Fibroblast of upper back skin (primary cell): ENCODE measurements around the gene CIAO2B.
"Not testable (repeated sequence)": the region's sequence is repeated elsewhere in the genome, so short reads cannot be mapped to it uniquely, and the experiment has no call there.

Experiments used
- DNase-seq: peaks from one replicate; pipeline ENCODE4 v3.0.0-alpha.2; 2013

CIAO2B gene

GRCh38 chr16:66934138-66934838 lies at the start of gene CIAO2B:
Gene CIAO2B (minus strand): TSS chr16:66934402. CDS start chr16:66934364, 38 bp downstream.
- DNase-seq, result peak; percentile 79

DNA sequence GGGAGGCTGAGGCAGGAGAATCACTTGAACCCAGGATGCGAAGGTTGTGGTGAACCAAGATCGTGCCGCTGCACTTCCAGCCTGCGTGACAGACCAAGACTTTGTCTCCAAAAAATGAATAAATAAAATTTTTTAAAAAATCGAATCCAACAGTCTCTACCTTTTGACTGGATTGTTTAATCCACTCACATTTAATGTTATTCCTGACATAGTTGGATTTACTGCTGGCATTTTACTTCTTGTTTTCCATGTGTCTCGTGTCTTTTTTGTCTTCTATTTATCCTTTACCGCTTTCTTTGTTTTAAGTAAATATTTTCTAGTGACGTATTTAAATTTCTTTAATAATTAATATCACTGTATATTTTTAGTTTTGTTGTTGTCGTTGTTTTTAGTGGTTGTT lies 48.8 kb upstream of the CIAO2B start:
- no peak for DNase-seq

DNA sequence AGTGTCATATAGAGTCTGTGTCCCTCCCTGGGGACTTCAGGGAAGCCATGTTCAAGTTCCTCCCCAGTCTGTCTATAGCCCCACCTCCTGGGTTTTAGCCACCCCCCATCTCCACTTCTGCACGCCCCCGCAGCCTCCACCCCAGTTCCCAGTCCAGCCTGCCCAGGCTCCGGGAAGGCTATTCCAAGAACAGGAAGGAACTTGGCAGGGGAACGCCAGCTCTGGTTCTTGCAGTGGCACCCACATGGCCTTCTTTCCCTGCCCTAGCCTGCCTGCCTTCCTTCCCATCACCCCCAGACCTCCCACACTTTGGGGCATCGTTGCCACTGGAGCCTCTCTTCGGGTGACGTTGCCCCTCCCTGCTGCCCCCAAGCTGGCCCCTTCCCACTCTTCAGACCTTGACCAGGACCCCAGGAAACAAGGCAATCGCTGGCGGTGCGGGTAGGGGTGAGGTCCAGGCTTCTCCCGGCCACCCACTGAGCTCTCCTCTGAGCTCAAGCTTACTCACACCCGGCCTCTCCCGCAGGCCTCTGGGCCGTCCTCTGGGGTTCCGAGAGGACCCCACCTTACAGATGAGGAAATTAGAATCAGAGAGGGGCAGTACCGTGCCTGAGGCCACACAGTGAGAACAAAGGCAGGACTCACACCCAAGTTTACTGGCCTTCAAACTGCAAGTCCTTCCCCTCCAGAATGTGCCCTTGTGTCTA lies 45.0 kb upstream of the CIAO2B start:
- no peak for DNase-seq

GRCh38 chr16:66977341-66978113 lies 43.3 kb upstream of the CIAO2B start:
- DNase-seq, result peak; percentile 79

DNA sequence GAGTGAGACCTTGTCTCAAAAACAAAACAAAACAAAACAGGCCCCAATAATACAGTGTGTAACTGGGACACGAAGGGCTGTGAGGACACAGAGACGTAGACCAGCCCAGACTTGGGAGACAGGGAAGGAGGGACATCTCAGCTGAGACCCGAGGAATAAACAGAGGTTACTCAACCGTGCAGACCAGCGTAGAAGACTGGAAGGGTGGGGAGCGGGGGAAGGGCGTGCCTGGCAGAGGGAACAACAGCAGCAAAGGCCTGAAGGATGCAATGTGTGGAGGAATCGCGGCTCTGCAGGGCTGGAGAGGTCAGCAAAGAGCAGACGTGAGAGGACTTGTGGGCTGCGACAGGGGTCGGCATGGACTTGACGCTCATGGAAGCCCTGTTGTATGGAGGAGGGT lies 42.5 kb upstream of the CIAO2B start:
- no peak for DNase-seq

DNA sequence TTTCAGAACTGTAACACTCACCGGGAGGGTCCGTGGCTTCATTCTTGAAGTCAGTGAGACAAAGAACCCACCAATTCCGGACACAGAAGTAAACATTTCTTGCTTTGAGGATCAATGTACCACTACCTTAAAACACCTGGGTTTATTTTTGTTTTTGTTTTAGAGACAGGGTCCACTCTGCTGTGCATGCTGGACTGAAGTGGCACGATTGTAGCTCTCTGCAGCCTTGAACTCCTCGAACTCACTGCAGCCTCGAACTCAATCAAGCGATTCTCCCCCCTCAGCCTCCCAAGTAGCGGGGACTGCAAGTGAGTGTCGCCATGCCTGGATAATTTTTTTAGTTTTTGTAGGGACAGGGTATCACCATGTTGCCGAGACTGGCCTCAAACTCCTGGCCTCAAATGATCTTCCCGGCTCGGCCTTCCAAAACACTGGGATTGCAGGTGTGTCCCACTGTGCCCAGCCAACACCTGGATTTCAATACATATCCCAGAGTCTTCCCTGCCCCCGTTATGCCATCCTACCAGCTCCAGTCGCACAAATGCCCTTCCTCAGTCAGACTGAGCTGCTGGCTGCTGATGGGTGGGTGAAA lies 41.2 kb upstream of the CIAO2B start:
- no peak for DNase-seq

- DNase-seq, result not testable (repeated sequence)
These were observed 40.7 kb upstream of the CIAO2B start for GRCh38 chr16:66974932-66975246.

DNA sequence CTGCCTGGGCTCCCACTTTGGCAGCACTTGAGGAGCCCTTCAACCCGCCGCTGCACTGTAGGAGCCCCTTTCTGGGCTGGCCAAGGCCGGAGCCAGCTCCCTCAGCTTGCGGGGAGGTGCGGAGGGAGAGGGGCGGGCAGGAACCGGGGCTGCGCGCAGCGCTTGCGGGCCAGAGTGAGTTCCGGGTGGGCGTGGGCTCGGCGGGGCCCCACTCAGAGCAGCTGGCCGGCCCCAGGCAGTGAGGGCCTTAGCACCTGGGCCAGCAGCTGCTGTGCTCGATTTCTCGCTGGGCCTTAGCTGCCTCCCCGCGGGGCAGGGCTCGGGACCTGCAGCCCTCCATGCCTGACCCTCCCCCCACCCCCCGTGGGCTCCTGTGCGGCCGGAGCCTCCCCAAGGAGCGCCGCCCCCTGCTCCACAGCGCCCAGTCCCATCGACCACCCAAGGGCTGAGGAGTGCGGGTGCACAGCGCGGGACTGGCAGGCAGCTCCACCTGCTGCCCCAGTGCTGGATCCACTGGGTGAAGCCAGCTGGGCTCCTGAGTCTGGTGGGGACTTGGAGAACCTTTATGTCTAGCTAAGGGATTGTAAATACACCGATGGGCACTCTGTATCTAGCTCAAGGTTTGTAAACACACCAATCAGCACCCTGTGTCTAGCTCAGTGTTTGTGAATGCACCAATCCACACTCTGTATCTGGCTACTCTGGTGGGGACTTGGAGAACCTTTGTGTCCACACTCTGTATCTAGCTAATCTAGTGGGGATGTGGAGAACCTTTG lies 40.1 kb upstream of the CIAO2B start:
- DNase-seq, result not testable (repeated sequence)

DNA sequence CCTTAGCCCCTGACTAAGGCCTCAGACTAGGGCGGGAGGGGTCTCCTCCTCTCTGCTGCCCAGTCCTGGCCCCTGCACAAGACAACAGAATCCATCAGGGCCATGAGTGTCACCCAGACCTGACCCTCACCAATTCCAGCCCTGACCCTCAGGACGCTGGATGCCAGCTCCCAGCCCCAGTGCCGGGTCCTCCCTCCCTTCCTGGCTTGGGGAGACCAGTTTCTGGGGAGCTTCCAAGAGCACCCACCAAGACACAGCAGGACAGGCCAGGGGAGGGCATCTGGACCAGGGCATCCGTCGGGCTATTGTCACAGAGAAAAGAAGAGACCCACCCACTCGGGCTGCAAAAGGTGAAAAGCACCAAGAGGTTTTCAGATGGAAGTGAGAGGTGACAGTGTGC lies 39.5 kb upstream of the CIAO2B start:
- no peak for DNase-seq

DNA sequence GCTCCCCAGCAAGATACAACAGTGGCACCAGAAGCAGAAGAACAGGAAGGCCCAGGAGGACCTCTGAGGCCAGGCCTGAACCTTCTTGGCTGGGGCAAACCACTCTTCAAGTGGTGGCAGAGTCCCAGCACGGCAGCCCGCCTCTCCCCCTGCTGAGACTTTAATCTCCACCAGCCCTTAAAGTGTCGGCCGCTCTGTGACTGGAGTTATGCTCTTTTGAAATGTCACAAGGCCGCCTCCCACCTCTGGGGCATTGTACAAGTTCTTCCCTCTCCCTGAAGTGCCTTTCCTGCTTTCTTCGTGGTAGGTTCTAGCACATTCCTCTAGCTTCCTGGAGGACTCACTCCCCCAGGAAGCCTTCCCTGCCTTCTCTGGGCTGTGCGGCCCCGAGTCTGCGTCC lies 38.8 kb upstream of the CIAO2B start:
- no peak for DNase-seq

DNA sequence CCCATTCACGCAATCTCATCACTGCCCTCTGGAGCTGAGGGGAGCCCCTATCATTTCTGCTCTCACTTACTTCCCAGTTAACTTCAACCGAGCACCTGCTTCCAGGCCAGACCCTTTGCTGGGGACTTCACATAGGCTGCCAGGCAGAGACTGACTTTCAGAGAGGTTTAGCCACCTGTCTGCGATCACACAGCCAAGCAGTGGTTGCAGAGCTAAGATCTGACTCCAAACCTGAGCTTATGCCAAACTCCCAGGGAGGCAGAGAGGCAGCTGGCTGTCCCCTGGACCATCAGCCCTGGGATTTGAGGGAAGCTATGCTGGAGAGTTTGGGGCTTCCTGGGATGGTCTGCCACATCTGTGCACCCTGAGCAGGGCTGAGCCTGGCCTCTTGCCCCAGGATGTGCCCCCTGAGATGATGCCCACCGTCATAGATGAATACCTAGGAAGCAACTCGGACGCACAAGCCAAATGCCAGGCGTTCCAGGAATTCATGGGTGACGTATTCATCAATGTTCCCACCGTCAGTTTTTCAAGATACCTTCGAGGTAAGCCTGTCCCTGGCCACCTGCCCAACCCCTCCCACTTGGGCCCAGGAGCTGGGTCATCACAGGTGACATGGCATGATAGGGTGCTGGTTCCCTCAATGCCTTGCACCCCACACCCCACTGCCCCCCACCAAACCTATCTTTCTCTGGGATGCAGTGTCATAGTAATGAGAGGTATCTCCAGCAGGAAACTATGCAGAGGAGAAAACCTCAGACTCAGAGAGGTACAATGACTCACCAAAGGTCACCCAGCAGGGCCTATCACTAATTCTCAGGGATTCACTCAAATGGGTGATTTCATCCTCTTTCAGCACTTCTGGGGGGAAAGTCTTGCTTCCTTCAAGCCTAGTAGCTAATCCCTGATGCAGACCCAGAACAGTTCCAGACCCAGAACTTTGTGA lies 36.8 kb upstream of the CIAO2B start:
- peak; percentile 58 for DNase-seq

DNA sequence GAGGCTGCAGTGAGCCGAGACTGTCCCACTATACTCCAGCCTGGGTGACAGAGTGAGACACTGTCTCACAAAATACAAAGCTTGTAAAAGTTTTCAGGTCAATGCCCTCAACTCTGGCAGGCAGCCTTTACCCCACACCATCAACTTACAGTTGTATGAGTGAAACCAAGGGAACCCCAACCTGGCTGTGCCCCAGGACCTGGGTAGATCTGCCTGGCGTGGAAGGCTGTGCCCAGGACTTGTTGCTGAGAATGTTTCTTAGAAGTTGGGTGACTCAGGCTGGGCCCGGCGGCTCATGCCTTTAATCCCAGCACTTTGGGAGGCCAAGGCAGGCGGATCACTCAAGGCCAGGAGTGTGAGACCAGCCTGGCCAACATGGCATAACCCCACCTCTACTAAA lies 34.6 kb upstream of the CIAO2B start:
- no peak for DNase-seq

DNA sequence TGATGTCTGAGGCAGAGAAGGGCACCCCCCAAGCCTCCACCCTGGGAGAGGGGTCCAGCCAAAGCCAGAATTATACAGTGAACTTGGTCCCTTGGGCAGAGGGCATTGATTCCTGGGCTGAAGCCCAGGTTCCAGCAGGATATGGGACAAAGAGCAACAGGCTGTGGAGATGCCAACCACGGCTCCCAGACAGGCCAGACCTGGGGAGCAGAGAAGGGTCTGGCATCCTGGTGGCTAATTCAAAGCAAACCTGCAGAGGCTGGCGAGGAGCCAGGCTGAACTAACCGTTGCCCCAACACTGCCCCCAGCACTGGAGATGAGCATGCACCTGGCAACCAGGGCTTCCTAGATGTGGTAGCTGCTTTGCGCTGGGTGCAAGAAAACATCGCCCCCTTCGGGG lies 29.8 kb upstream of the CIAO2B start:
- DNase-seq, result no peak

DNA sequence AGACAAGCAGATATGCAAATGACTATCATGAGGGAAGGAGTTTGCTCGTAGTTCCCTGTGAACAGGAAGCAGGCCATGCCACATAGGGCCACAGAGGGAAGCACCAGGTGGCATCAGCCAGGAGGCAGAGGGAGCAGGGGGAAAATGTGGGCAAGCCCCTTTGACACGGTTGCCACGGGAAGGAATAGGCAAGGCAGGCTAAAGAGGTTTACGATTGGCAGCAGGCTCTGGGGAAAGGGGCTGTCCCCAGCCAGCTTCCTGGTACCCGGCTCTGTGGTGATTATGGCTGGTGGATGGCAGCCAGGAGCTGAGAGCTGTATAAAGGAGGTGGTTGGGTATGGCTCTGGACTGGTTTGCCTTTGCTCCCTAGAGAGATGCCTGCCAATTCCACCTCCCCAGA lies 27.7 kb upstream of the CIAO2B start:
- DNase-seq, result no peak

- DNase-seq, result peak; percentile 43
These were observed 27.0 kb upstream of the CIAO2B start, which contains the start of gene CES3 for GRCh38 chr16:66961065-66961744. Gene CES3 (plus strand): TSS chr16:66961266. CDS start chr16:66961308, 42 bp downstream.

- DNase-seq, result no peak
These were observed 26.1 kb upstream of the CIAO2B start for GRCh38 chr16:66960270-66960669.

DNA sequence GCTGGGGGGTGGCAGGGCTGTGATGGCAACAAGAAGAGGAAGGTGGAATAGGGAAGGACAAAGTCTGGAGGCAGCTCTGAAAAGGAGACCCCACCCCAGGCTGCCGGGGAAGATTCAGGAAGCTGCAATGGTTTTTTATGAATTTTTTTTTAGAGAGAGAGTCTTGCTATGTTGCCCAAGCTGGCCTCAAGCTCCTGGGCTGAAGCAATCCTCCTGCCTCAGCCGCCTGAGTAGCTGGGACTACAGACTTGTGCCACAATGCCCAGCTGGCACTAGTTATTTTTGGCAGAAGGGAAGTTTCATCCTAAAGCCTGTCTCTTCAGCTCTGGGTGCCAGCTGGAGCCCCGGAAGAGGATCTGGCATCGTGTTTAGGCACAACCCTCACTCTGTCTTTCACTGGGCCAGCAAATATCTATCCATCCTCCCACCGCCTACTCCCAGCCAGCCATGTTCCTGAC lies 25.5 kb upstream of the CIAO2B start:
- DNase-seq, result no peak

- DNase-seq, result no peak
These were observed 24.9 kb upstream of the CIAO2B start for GRCh38 chr16:66958857-66959703.

DNA sequence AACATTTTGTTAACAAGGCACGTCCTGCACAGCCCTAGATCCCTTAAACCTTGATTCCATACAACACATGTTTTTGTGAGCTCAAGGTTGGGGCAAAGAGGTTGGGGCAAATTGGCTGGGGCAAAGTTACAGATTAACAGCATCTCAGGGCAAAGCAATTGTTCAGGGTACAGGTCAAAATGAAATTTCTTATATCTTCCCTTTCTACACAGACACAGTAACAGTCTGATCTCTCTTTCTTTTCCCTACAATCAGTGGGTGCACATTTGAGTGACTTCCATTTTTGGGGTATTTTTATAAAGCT lies 21.9 kb upstream of the CIAO2B start:
- not testable (repeated sequence) for DNase-seq
